Endothelial cell of umbilical vein (primary cell): ENCODE measurements around the gene SCUBE3.

ENCODE experiments used
- CTCF ChIP-seq, 2 donors: IDR thresholded peaks; 1 replicate in 1 of 2; 2 replicates in 1 of 2; pipeline ENCODE4 v1.5.1; 2011; ENCODE audit warnings: low read length in 2 of 2, mild to moderate bottlenecking in 2 of 2, moderate library complexity in 2 of 2, control low read depth in 1 of 2, inconsistent platforms in 1 of 2, low read depth in 1 of 2; ENCODE audit not compliant: insufficient read depth in 1 of 2; ENCODE audit errors: extremely low read depth in 1 of 2
- POLR2AphosphoS5 ChIP-seq: IDR thresholded peaks from 2 replicates; pipeline ENCODE4 v1.6.1; 2012; ENCODE audit warnings: low read depth, mild to moderate bottlenecking, control low read depth, low read length, moderate library complexity; ENCODE audit not compliant: insufficient read depth

- TF ChIP-seq CTCF (IDR thresholded peaks at IDR 0.05; ENCODE audit: extremely low read depth in 1 of 2, insufficient read depth in 1 of 2, low read depth in 1 of 2, low read length in 2 of 2) (no peak), POLR2AphosphoS5 (no peak)
Observed at GRCh38 chr6:35186571-35186970, 27.2 kb upstream of the SCUBE3 start.
